HEK293 (cell line): ENCODE data around the gene DCC.

Source experiments
- CTCF ChIA-PET: fragments of 350-600 bp; formaldehyde crosslinking; extraction: SDS; loops from one replicate; lab custom pipeline; 2021; ENCODE audit warnings: antibody characterized with exemption; lab: Yijun Ruan, JAX
- POLR2A ChIA-PET: fragments of 300-600 bp; formaldehyde crosslinking; extraction: SDS; loops from one replicate; lab custom pipeline; 2020; ENCODE audit warnings: antibody characterized with exemption, inconsistent platforms; lab: Yijun Ruan, JAX
- H3K27ac ChIP-seq: fragments of 200-500 bp; sonication (Bioruptor generic); 2 replicates; pipeline ENCODE4 v1.5.1; 2014; ENCODE audit warnings: low read depth, low read length, control low read depth, inconsistent platforms; ENCODE audit errors: extremely low read depth
- H3K36me3 ChIP-seq, 2 experiments: fragments of 200-500 bp in 1 of 2; sonication (Bioruptor generic) in 1 of 2; 1 replicate in 1 of 2; 2 replicates in 1 of 2; pipeline ENCODE4 v1.5.1; 2014 to 2017; ENCODE audit warnings: inconsistent platforms in 2 of 2, low read length in 2 of 2; ENCODE audit not compliant: control insufficient read depth in 2 of 2, insufficient read depth in 1 of 2
- H3K4me1 ChIP-seq: fragments of 200-500 bp; sonication (Bioruptor generic); 2 replicates; pipeline ENCODE4 v1.5.1; 2014; ENCODE audit warnings: mild to moderate bottlenecking, low read length, inconsistent platforms; ENCODE audit not compliant: control insufficient read depth, insufficient read depth
- H3K4me3 ChIP-seq: 2 replicates; pipeline ENCODE4 v1.5.1; 2011; ENCODE audit warnings: low read depth, mild to moderate bottlenecking, control low read depth, low read length, moderate library complexity
- H3K9me3 ChIP-seq: fragments of 200-500 bp; sonication (Bioruptor generic); 2 replicates; pipeline ENCODE4 v1.5.1; 2014; ENCODE audit warnings: low read depth, low read length, inconsistent platforms; ENCODE audit not compliant: control insufficient read depth, insufficient read depth
- GLIS2 ChIP-seq: fragments of 450-650 bp; formaldehyde crosslinking; IDR thresholded peaks from 2 replicates; pipeline ENCODE4 v1.5.1; 2016; ENCODE audit warnings: missing biosample characterization, missing genetic modification characterization
- KLF1 ChIP-seq: fragments of 450-650 bp; formaldehyde crosslinking; IDR thresholded peaks from 2 replicates; pipeline ENCODE4 v1.5.1; 2016; ENCODE audit warnings: missing biosample characterization, missing genetic modification characterization
- OSR2 ChIP-seq: fragments of 450-650 bp; formaldehyde crosslinking; IDR thresholded peaks from 2 replicates; pipeline ENCODE4 v1.5.1; 2016; ENCODE audit warnings: missing biosample characterization, missing genetic modification characterization
- OVOL3 ChIP-seq: fragments of 450-650 bp; formaldehyde crosslinking; IDR thresholded peaks from 2 replicates; pipeline ENCODE4 v1.5.1; 2016; ENCODE audit warnings: missing biosample characterization, missing genetic modification characterization
- RBAK ChIP-seq: fragments of 450-650 bp; formaldehyde crosslinking; IDR thresholded peaks from 2 replicates; pipeline ENCODE4 v1.5.1; 2016; ENCODE audit warnings: missing biosample characterization, missing genetic modification characterization
- SP2 ChIP-seq: fragments of 450-650 bp; formaldehyde crosslinking; IDR thresholded peaks from 2 replicates; pipeline ENCODE4 v1.5.1; 2016; ENCODE audit warnings: missing biosample characterization, missing genetic modification characterization
- ZBTB1 ChIP-seq: fragments of 450-650 bp; formaldehyde crosslinking; IDR thresholded peaks from 2 replicates; pipeline ENCODE4 v1.5.1; 2016; ENCODE audit warnings: missing biosample characterization, missing genetic modification characterization
- ZIC2 ChIP-seq: fragments of 450-650 bp; formaldehyde crosslinking; IDR thresholded peaks from 2 replicates; pipeline ENCODE4 v1.5.1; 2016; ENCODE audit warnings: missing biosample characterization, missing genetic modification characterization
- ZNF114 ChIP-seq: fragments of 450-650 bp; formaldehyde crosslinking; IDR thresholded peaks from 2 replicates; pipeline ENCODE4 v1.5.0; 2017; ENCODE audit warnings: missing biosample characterization, missing genetic modification characterization
- ZNF174 ChIP-seq: fragments of 450-650 bp; formaldehyde crosslinking; IDR thresholded peaks from 2 replicates; pipeline ENCODE4 v1.5.0; 2017; ENCODE audit warnings: missing biosample characterization, mild to moderate bottlenecking, missing genetic modification characterization
- ZNF202 ChIP-seq: fragments of 450-650 bp; formaldehyde crosslinking; IDR thresholded peaks from 2 replicates; pipeline ENCODE4 v1.5.1; 2016; ENCODE audit warnings: missing biosample characterization, missing genetic modification characterization, borderline replicate concordance
- ZNF239 ChIP-seq: fragments of 450-650 bp; formaldehyde crosslinking; IDR thresholded peaks from 2 replicates; pipeline ENCODE4 v1.5.1; 2016; ENCODE audit warnings: missing biosample characterization, missing genetic modification characterization
- ZNF248 ChIP-seq: fragments of 450-650 bp; formaldehyde crosslinking; IDR thresholded peaks from 2 replicates; pipeline ENCODE4 v1.5.1; 2017; ENCODE audit warnings: missing biosample characterization, missing genetic modification characterization
- ZNF311 ChIP-seq: fragments of 450-650 bp; formaldehyde crosslinking; IDR thresholded peaks from 2 replicates; pipeline ENCODE4 v1.5.1; 2017; ENCODE audit warnings: missing biosample characterization, missing genetic modification characterization, borderline replicate concordance
- ZNF324 ChIP-seq: fragments of 450-650 bp; formaldehyde crosslinking; IDR thresholded peaks from 2 replicates; pipeline ENCODE4 v1.5.1; 2016; ENCODE audit warnings: missing biosample characterization, missing genetic modification characterization
- ZNF366 ChIP-seq: fragments of 450-650 bp; formaldehyde crosslinking; conservative IDR thresholded peaks from 2 replicates; pipeline ENCODE4 v1.5.1; 2016; ENCODE audit warnings: missing biosample characterization, missing genetic modification characterization
- ZNF37A ChIP-seq: fragments of 450-650 bp; IDR thresholded peaks from 2 replicates; pipeline ENCODE4 v1.5.1; 2018; ENCODE audit warnings: missing biosample characterization, missing genetic modification characterization
- ZNF404 ChIP-seq: fragments of 450-650 bp; formaldehyde crosslinking; IDR thresholded peaks from 2 replicates; pipeline ENCODE4 v1.5.1; 2017; ENCODE audit warnings: missing biosample characterization, missing genetic modification characterization
- ZNF48 ChIP-seq: fragments of 450-650 bp; formaldehyde crosslinking; IDR thresholded peaks from 2 replicates; pipeline ENCODE4 v1.5.1; 2016; ENCODE audit warnings: missing biosample characterization, missing genetic modification characterization
- ZNF549 ChIP-seq: fragments of 450-650 bp; IDR thresholded peaks from 2 replicates; pipeline ENCODE4 v1.5.1; 2018; ENCODE audit warnings: missing biosample characterization, missing genetic modification characterization, mild to moderate bottlenecking, inconsistent platforms, moderate library complexity
- ZNF571 ChIP-seq: fragments of 450-650 bp; formaldehyde crosslinking; IDR thresholded peaks from 2 replicates; pipeline ENCODE4 v1.5.0; 2017; ENCODE audit warnings: missing biosample characterization, missing genetic modification characterization
- ZNF600 ChIP-seq: fragments of 450-650 bp; formaldehyde crosslinking; IDR thresholded peaks from 2 replicates; pipeline ENCODE4 v1.5.1; 2016; ENCODE audit warnings: missing biosample characterization, missing genetic modification characterization
- ZNF610 ChIP-seq: fragments of 450-650 bp; formaldehyde crosslinking; IDR thresholded peaks from 2 replicates; pipeline ENCODE4 v1.5.1; 2016; ENCODE audit warnings: missing biosample characterization, missing genetic modification characterization, borderline replicate concordance
- ZNF621 ChIP-seq: fragments of 450-650 bp; formaldehyde crosslinking; IDR thresholded peaks from 2 replicates; pipeline ENCODE4 v1.5.1; 2017; ENCODE audit warnings: missing biosample characterization, missing genetic modification characterization
- ZNF747 ChIP-seq: fragments of 450-650 bp; formaldehyde crosslinking; IDR thresholded peaks from 2 replicates; pipeline ENCODE4 v1.5.1; 2016; ENCODE audit warnings: missing biosample characterization, missing genetic modification characterization
- ZNF776 ChIP-seq: fragments of 450-650 bp; formaldehyde crosslinking; IDR thresholded peaks from 2 replicates; pipeline ENCODE4 v1.5.0; 2017; ENCODE audit warnings: missing biosample characterization, missing genetic modification characterization, borderline replicate concordance
- TF ChIP-seq, protein P1 (sequence below): fragments of 450-650 bp; formaldehyde crosslinking; IDR thresholded peaks from 2 replicates; pipeline ENCODE4 v1.5.1; 2017; ENCODE audit warnings: missing biosample characterization, missing genetic modification characterization
- TF ChIP-seq, protein P2 (sequence below): IDR thresholded peaks from 2 replicates; pipeline ENCODE4 v1.6.1; 2011; ENCODE audit warnings: mild to moderate bottlenecking, low read depth, low read length, borderline replicate concordance
- TF ChIP-seq, protein P3 (sequence below): fragments of 450-650 bp; formaldehyde crosslinking; IDR thresholded peaks from 2 replicates; pipeline ENCODE4 v1.5.1; 2016; ENCODE audit warnings: missing biosample characterization, missing genetic modification characterization
- TF ChIP-seq, protein P4 (sequence below): fragments of 450-650 bp; formaldehyde crosslinking; IDR thresholded peaks from 2 replicates; pipeline ENCODE4 v1.5.0; 2017; ENCODE audit warnings: missing biosample characterization, missing genetic modification characterization, borderline replicate concordance

Gene DCC

DNA sequence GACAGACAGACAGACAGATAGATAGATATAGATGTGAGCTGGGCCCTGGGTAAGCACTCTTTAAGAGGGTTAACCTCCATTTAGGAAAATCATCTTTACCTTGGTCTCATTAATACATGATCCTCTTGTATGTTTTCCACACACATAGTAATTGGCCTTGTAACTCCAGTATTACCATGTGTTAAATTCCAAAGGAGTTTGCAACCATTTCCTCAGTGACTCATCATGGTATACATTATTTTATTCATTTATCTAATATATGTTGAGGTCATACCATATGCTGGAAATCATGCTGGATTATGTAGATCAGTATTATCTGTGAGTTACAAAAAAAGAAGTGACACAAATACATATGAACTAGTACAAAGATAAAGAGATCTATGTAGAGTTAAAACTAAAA lies 504.3 kb downstream of the DCC start:
- Histone ChIP-seq H3K4me3 (no peak overlapping the region), H3K4me1 (no peaks in the 10 kb centered on the region), H3K27ac (no peak overlapping the region), H3K36me3 (no peaks in the 10 kb centered on the region), H3K9me3 (no peaks in the 10 kb centered on the region)
- POLR2A ChIA-PET = no interaction called here
- TF ChIP-seq ZNF174 (tag by site-specific recombination) = no peak
- no peak for TF ChIP-seq SP2
- TF ChIP-seq, protein P1, sequence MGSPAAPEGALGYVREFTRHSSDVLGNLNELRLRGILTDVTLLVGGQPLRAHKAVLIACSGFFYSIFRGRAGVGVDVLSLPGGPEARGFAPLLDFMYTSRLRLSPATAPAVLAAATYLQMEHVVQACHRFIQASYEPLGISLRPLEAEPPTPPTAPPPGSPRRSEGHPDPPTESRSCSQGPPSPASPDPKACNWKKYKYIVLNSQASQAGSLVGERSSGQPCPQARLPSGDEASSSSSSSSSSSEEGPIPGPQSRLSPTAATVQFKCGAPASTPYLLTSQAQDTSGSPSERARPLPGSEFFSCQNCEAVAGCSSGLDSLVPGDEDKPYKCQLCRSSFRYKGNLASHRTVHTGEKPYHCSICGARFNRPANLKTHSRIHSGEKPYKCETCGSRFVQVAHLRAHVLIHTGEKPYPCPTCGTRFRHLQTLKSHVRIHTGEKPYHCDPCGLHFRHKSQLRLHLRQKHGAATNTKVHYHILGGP = no peak
- TF ChIP-seq, protein P2, sequence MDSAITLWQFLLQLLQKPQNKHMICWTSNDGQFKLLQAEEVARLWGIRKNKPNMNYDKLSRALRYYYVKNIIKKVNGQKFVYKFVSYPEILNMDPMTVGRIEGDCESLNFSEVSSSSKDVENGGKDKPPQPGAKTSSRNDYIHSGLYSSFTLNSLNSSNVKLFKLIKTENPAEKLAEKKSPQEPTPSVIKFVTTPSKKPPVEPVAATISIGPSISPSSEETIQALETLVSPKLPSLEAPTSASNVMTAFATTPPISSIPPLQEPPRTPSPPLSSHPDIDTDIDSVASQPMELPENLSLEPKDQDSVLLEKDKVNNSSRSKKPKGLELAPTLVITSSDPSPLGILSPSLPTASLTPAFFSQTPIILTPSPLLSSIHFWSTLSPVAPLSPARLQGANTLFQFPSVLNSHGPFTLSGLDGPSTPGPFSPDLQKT = no peak
- TF ChIP-seq ZNF114 = no peak
- TF ChIP-seq ZNF404 (tag by site-specific recombination) = no peak
- TF ChIP-seq, protein P3, sequence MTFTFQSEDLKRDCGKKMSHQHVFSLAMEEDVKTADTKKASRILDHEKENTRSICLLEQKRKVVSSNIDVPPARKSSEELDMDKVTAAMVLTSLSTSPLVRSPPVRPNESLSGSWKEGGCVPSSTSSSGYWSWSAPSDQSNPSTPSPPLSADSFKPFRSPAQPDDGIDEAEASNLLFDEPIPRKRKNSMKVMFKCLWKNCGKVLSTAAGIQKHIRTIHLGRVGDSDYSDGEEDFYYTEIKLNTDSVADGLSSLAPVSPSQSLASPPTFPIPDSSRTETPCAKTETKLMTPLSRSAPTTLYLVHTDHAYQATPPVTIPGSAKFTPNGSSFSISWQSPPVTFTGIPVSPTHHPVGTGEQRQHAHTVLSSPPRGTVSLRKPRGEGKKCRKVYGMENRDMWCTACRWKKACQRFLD (tag by site-specific recombination) = no peak
- TF ChIP-seq OSR2 (tag by site-specific recombination) = no peak
- no peak for TF ChIP-seq ZNF621
- TF ChIP-seq ZNF747 (tag by site-specific recombination) = no peak
- TF ChIP-seq ZNF239 (tag by site-specific recombination) = no peak
- no peak for TF ChIP-seq ZNF776 (tag by site-specific recombination)
- CTCF ChIA-PET = no interaction called here

DNA sequence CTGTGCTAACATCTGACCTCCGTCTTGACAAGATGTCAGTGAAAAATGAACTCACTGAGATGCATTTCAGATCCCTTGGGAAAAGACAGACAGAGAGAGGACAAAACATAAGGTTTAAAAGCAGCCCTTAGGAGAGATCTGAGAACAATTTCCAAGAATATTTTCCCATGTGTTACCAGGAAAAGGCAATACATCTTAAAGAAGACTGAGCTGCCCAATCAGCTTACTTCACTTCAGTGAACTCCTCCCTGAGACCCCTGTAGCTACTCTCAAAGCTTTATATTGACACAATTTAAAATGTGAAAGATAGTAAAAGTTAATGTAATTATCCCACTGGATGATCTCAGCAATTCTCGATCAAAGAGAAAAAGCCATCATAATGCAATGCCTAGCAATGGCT lies 505.0 kb downstream of the DCC start:
- no peak for TF ChIP-seq OVOL3 (tag by site-specific recombination)
- no peak for TF ChIP-seq ZBTB1 (tag by site-specific recombination)
- TF ChIP-seq ZNF37A (tag by site-specific recombination) = no peak
- TF ChIP-seq SP2 = no peak
- no peak for TF ChIP-seq ZNF202 (tag by site-specific recombination)
- no peak for TF ChIP-seq RBAK (tag by site-specific recombination)
- TF ChIP-seq ZNF610 (tag by site-specific recombination) = no peak
- TF ChIP-seq ZNF248 = no peak
- no peak for TF ChIP-seq ZNF324
- TF ChIP-seq, protein P4, sequence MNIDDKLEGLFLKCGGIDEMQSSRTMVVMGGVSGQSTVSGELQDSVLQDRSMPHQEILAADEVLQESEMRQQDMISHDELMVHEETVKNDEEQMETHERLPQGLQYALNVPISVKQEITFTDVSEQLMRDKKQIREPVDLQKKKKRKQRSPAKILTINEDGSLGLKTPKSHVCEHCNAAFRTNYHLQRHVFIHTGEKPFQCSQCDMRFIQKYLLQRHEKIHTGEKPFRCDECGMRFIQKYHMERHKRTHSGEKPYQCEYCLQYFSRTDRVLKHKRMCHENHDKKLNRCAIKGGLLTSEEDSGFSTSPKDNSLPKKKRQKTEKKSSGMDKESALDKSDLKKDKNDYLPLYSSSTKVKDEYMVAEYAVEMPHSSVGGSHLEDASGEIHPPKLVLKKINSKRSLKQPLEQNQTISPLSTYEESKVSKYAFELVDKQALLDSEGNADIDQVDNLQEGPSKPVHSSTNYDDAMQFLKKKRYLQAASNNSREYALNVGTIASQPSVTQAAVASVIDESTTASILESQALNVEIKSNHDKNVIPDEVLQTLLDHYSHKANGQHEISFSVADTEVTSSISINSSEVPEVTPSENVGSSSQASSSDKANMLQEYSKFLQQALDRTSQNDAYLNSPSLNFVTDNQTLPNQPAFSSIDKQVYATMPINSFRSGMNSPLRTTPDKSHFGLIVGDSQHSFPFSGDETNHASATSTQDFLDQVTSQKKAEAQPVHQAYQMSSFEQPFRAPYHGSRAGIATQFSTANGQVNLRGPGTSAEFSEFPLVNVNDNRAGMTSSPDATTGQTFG = no peak
- TF ChIP-seq ZNF311 (tag by site-specific recombination) = no peak
- no peak for TF ChIP-seq GLIS2 (tag by site-specific recombination)
- no peak for TF ChIP-seq ZNF48 (tag by site-specific recombination)
- no peak for TF ChIP-seq KLF1 (tag by site-specific recombination)
- TF ChIP-seq ZIC2 (tag by site-specific recombination) = no peak
- no peak for TF ChIP-seq ZNF600 (tag by site-specific recombination)
- no peak for TF ChIP-seq ZNF366 (tag by site-specific recombination)
- no peak for TF ChIP-seq ZNF571 (tag by site-specific recombination)
- no peak for TF ChIP-seq ZNF549 (tag by site-specific recombination)
- H3K27ac ChIP-seq = no peak overlapping the region
- H3K36me3 ChIP-seq = no peaks in the 10 kb centered on the region
- no peaks in the 10 kb centered on the region for H3K9me3 ChIP-seq
- no peak overlapping the region for H3K4me3 ChIP-seq
- ChIA-PET CTCF (no interaction called here), POLR2A (no interaction called here)
- no peaks in the 10 kb centered on the region for H3K4me1 ChIP-seq
